Stimulated activated CD4-positive, alpha-beta T cell treated with anti-CD3 and anti-CD28 coated beads, TNF-alpha, amount 100 ng/mL, for 4 hours (primary cell): ENCODE results near the gene SLC7A11.

Source experiments
- DNase-seq, 3 experiments: peaks; one replicate each; pipeline ENCODE4 v3.0.0-alpha.2; 2020; ENCODE audit warnings: low read depth in 3 of 3

Gene SLC7A11

GRCh38 chr4:138242076-138242833 lies at the start of gene SLC7A11:
TSS of gene SLC7A11 (minus strand) at chr4:138242349. CDS start at chr4:138242069, 280 bp downstream.
- peak in 1 of 3 experiments; percentile 9 for DNase-seq

GRCh38 chr4:138291431-138291830 lies 49.3 kb upstream of the SLC7A11 start:
- no peak for DNase-seq

- DNase-seq = no peak
These were observed 48.7 kb upstream of the SLC7A11 start for GRCh38 chr4:138290805-138291204.

- DNase-seq = no peak
These were observed 37.1 kb upstream of the SLC7A11 start for GRCh38 chr4:138279286-138279685.

GRCh38 chr4:138277133-138277532 lies 35.0 kb upstream of the SLC7A11 start:
- DNase-seq = no peak

GRCh38 chr4:138275963-138276621 lies 33.9 kb upstream of the SLC7A11 start:
- no peak for DNase-seq

- no peak for DNase-seq
These were observed 33.1 kb upstream of the SLC7A11 start for GRCh38 chr4:138275216-138275615.

GRCh38 chr4:138269175-138269574 lies 27.0 kb upstream of the SLC7A11 start:
- DNase-seq = no peak

GRCh38 chr4:138267835-138268234 lies 25.7 kb upstream of the SLC7A11 start:
- DNase-seq = no peak

- DNase-seq = no peak
These were observed 24.8 kb upstream of the SLC7A11 start for GRCh38 chr4:138266948-138267347.

- no peak for DNase-seq
These were observed 21.2 kb upstream of the SLC7A11 start for GRCh38 chr4:138263247-138263816.

- DNase-seq = no peak
These were observed 20.3 kb upstream of the SLC7A11 start for GRCh38 chr4:138262469-138262868.

GRCh38 chr4:138262030-138262429 lies 19.9 kb upstream of the SLC7A11 start:
- DNase-seq = no peak

- DNase-seq = no peak
These were observed 17.7 kb upstream of the SLC7A11 start for GRCh38 chr4:138259824-138260223.

- DNase-seq = no peak
These were observed 17.1 kb upstream of the SLC7A11 start for GRCh38 chr4:138259271-138259670.

- no peak for DNase-seq
These were observed 14.5 kb upstream of the SLC7A11 start for GRCh38 chr4:138256608-138257007.

- no peak for DNase-seq
These were observed 13.9 kb upstream of the SLC7A11 start for GRCh38 chr4:138255917-138256597.

- no peak for DNase-seq
These were observed 10.4 kb upstream of the SLC7A11 start for GRCh38 chr4:138252551-138252950.

GRCh38 chr4:138251938-138252337 lies 9.8 kb upstream of the SLC7A11 start:
- DNase-seq = no peak

GRCh38 chr4:138249132-138249531 lies 7.0 kb upstream of the SLC7A11 start:
- DNase-seq = no peak

GRCh38 chr4:138248058-138248457 lies 5.9 kb upstream of the SLC7A11 start:
- DNase-seq = no peak

- DNase-seq = no peak
These were observed 5.5 kb upstream of the SLC7A11 start for GRCh38 chr4:138247643-138248042.
